Measurements from ENCODE around the gene LMAN1. TPM values are rescaled to one million over a fixed set of nuclear protein-coding genes. Genes with fewer than 3 reads are reported as not detected.
A peak's percentile ranks its signal among the peaks of the same experiment; 100 is the strongest.

Gene LMAN1
- total RNA-seq, 2 donors from 2014 or later: 86.6 to 86.7 TPM

- no peaks in the 10 kb centered on the region for H3K27me3 ChIP-seq
Observed at GRCh38 chr18:59393381-59393780, 34.3 kb upstream of the LMAN1 start.

GRCh38 chr18:59388817-59389216 is 29.8 kb upstream of the LMAN1 start:
- Histone ChIP-seq H3K27ac (no peak overlapping the region), H3K4me1 (peaks cover 6% of the 10 kb centered on the region), H3K27me3 (no peaks in the 10 kb centered on the region), H3K4me3 (no peak overlapping the region), H3K36me3 (replicated peaks in 1 of 2; ENCODE audit: insufficient read depth in 1 of 2, low read depth in 2 of 2) (no peaks in the 10 kb centered on the region), H3K9me3 (no peaks in the 10 kb centered on the region)
- DNase-seq (no peak), ATAC-seq (no peak)
- WGBS, 2 donors: 65 to 70% methylated on average over 4 of the region's 4 CpGs
- intact Hi-C loops (cut with DNase I): no loop called here
- TF ChIP-seq CTCF (IDR thresholded peaks at IDR 0.05): no peak
- TF ChIP-seq POLR2A (IDR thresholded peaks at IDR 0.05): no peak

More at GRCh38 chr18:59393381-59393780, 34.3 kb upstream of the LMAN1 start:
- 22 to 31% methylated on average over 3 of the region's 3 CpGs for WGBS, 2 donors
- H3K36me3 ChIP-seq (replicated peaks in 1 of 2; ENCODE audit: insufficient read depth in 1 of 2, low read depth in 2 of 2): no peaks in the 10 kb centered on the region
- ATAC-seq (no peak), DNase-seq (peak in 2 of 4 donors; percentile 38 to 51)
- H3K4me1 ChIP-seq: peaks cover 6% of the 10 kb centered on the region
- TF ChIP-seq CTCF (IDR thresholded peaks at IDR 0.05) (no peak), POLR2A (IDR thresholded peaks at IDR 0.05) (no peak)
- H3K27ac ChIP-seq: no peak overlapping the region
- intact Hi-C loops (cut with DNase I): no loop called here
- H3K4me3 ChIP-seq: no peak overlapping the region
- no peaks in the 10 kb centered on the region for H3K9me3 ChIP-seq

GRCh38 chr18:59387687-59388565 is 28.9 kb upstream of the LMAN1 start:
- ATAC-seq (no peak), DNase-seq (no peak)
- Histone ChIP-seq H3K27me3 (no peaks in the 10 kb centered on the region), H3K9me3 (no peaks in the 10 kb centered on the region), H3K4me3 (no peak overlapping the region), H3K36me3 (replicated peaks in 1 of 2; ENCODE audit: insufficient read depth in 1 of 2, low read depth in 2 of 2) (no peaks in the 10 kb centered on the region), H3K27ac (no peak overlapping the region), H3K4me1 (no peaks in the 10 kb centered on the region)
- intact Hi-C loops (cut with DNase I): no loop called here
- WGBS, 2 donors: 69 to 73% methylated on average over 11 of the region's 11 CpGs
- TF ChIP-seq CTCF (IDR thresholded peaks at IDR 0.05): no peak

GRCh38 chr18:59386909-59387686 is 28.0 kb upstream of the LMAN1 start:
- Histone ChIP-seq H3K27me3 (no peaks in the 10 kb centered on the region), H3K4me3 (no peak overlapping the region), H3K36me3 (replicated peaks in 1 of 2; ENCODE audit: insufficient read depth in 1 of 2, low read depth in 2 of 2) (no peaks in the 10 kb centered on the region), H3K9me3 (no peaks in the 10 kb centered on the region), H3K27ac (no peak overlapping the region), H3K4me1 (no peaks in the 10 kb centered on the region)
- WGBS, 2 donors: 77 to 81% methylated on average over 8 of the region's 8 CpGs
- no peak for TF ChIP-seq POLR2A (IDR thresholded peaks at IDR 0.05)
- TF ChIP-seq CTCF (IDR thresholded peaks at IDR 0.05): no peak
- intact Hi-C loops (cut with DNase I): no loop called here
- DNase-seq (no peak), ATAC-seq (no peak)

All from body of pancreas (tissue), 4 donors.